Neuronal stem cell (in vitro differentiated cells): Measurements from ENCODE around the gene APMAP.

Experiments used
- DNase-seq: peaks from one replicate; pipeline ENCODE4 v3.0.0-alpha.2; 2013; ENCODE audit warnings: low spot score
- H2AFZ ChIP-seq: one replicate; pipeline ENCODE4 v1.6.1; 2013; ENCODE audit warnings: mild to moderate bottlenecking, low read length, inconsistent platforms
- H2AK5ac ChIP-seq: 2 replicates; pipeline ENCODE4 v1.6.1; 2013; ENCODE audit warnings: low read depth, mild to moderate bottlenecking, inconsistent platforms, low read length, moderate library complexity, mixed read lengths
- H2BK120ac ChIP-seq: 2 replicates; pipeline ENCODE4 v1.6.1; 2013; ENCODE audit warnings: low read depth, mild to moderate bottlenecking, inconsistent platforms, low read length, moderate library complexity, mixed read lengths
- H2BK12ac ChIP-seq: one replicate; pipeline ENCODE4 v1.6.1; 2013; ENCODE audit warnings: low read length, inconsistent platforms
- H2BK15ac ChIP-seq: 2 replicates; pipeline ENCODE4 v1.6.1; 2013; ENCODE audit warnings: mild to moderate bottlenecking, low read length, inconsistent platforms, mixed read lengths
- H2BK5ac ChIP-seq: one replicate; pipeline ENCODE4 v1.6.1; 2013; ENCODE audit warnings: inconsistent platforms, mild to moderate bottlenecking, low read length, moderate library complexity
- H3K14ac ChIP-seq: one replicate; pipeline ENCODE4 v1.6.1; 2013; ENCODE audit warnings: low read length, inconsistent platforms
- H3K18ac ChIP-seq: 2 replicates; pipeline ENCODE4 v1.6.1; 2013; ENCODE audit warnings: low read length, inconsistent platforms
- H3K23ac ChIP-seq: 2 replicates; pipeline ENCODE4 v1.6.1; 2013; ENCODE audit warnings: low read depth, mild to moderate bottlenecking, mixed read lengths, low read length, inconsistent platforms; ENCODE audit not compliant: poor library complexity
- H3K27ac ChIP-seq: replicated peaks from 3 replicates; pipeline ENCODE4 v1.5.1; 2013; ENCODE audit warnings: low read length, inconsistent platforms
- H3K27me3 ChIP-seq, 3 experiments: 2 replicates each; pipeline ENCODE4 v1.6.1; 2013; ENCODE audit warnings: low read length in 3 of 3, mild to moderate bottlenecking in 2 of 3, inconsistent platforms in 1 of 3, low read depth in 1 of 3, mixed read lengths in 1 of 3, moderate library complexity in 1 of 3; ENCODE audit not compliant: control insufficient read depth in 3 of 3, insufficient read depth in 3 of 3
- H3K36me3 ChIP-seq, 2 donors: replicated peaks in 1 of 2; 2 replicates each; pipeline ENCODE4 v1.6.1; 2013; ENCODE audit warnings: low read length in 2 of 2; ENCODE audit not compliant: control insufficient read depth in 2 of 2, insufficient read depth in 2 of 2
- H3K4ac ChIP-seq: 2 replicates; pipeline ENCODE4 v1.6.1; 2013; ENCODE audit warnings: inconsistent platforms, mild to moderate bottlenecking, low read length, moderate library complexity
- H3K4me1 ChIP-seq, 2 donors: 1 replicate in 1 of 2; 2 replicates in 1 of 2; pipeline ENCODE4 v1.6.1; 2013; ENCODE audit warnings: low read length in 2 of 2, low read depth in 1 of 2; ENCODE audit not compliant: control insufficient read depth in 2 of 2, insufficient read depth in 1 of 2
- H3K4me2 ChIP-seq: one replicate; pipeline ENCODE4 v1.6.1; 2013; ENCODE audit warnings: mild to moderate bottlenecking, low read length, inconsistent platforms; ENCODE audit not compliant: insufficient read depth, poor library complexity, severe bottlenecking
- H3K4me3 ChIP-seq, 2 donors: 2 replicates each; pipeline ENCODE4 v1.5.1; 2013; ENCODE audit warnings: low read length in 2 of 2, mild to moderate bottlenecking in 2 of 2, inconsistent platforms in 1 of 2, moderate library complexity in 1 of 2
- H3K79me1 ChIP-seq: one replicate; pipeline ENCODE4 v1.6.1; 2013; ENCODE audit warnings: low read depth, mild to moderate bottlenecking, inconsistent platforms, low read length, moderate library complexity
- H3K9ac ChIP-seq: one replicate; pipeline ENCODE4 v1.6.1; 2013; ENCODE audit warnings: mild to moderate bottlenecking, low read depth, low read length, inconsistent platforms; ENCODE audit not compliant: poor library complexity
- H3K9me3 ChIP-seq, 2 donors: replicated peaks in 1 of 2; 2 replicates each; pipeline versions ENCODE3 to v1.6.1; 2013; ENCODE audit warnings: low read length in 2 of 2, mild to moderate bottlenecking in 2 of 2, inconsistent platforms in 1 of 2, low read depth in 1 of 2, mixed read lengths in 1 of 2, moderate library complexity in 1 of 2; ENCODE audit not compliant: control insufficient read depth in 2 of 2, insufficient read depth in 1 of 2
- H4K8ac ChIP-seq: one replicate; pipeline ENCODE4 v1.6.1; 2013; ENCODE audit warnings: low read depth, mild to moderate bottlenecking, inconsistent platforms, low read length, moderate library complexity
- H4K91ac ChIP-seq: one replicate; pipeline ENCODE4 v1.6.1; 2013; ENCODE audit warnings: low read length, low read depth, mild to moderate bottlenecking, inconsistent platforms; ENCODE audit not compliant: poor library complexity
- WGBS, 2 donors: extraction: QIAGEN DNeasy Blood & Tissue Kit; methylation state at CpG; one replicate each; pipeline ENCODE4 v1.1.7; 2013; ENCODE audit warnings: missing lambda C conversion rate in 2 of 2, mixed read lengths in 1 of 2; ENCODE audit not compliant: insufficient read length in 2 of 2, insufficient replicate concordance in 1 of 2; ENCODE audit errors: extremely low coverage in 2 of 2; 5-methylcytosine and 5-hydroxymethylcytosine counted together

The APMAP gene

GRCh38 chr20:25039697-25040437 lies 47.3 kb upstream of the APMAP start:
- Histone ChIP-seq H3K9me3 (no peaks in the 10 kb centered on the region), H3K4me2 (no peak overlapping the region)
- DNase-seq = no peak

GRCh38 chr20:25038591-25039015 lies 46.1 kb upstream of the APMAP start:
- Histone ChIP-seq H3K14ac (no peak overlapping the region), H3K9ac (no peak overlapping the region), H3K79me1 (no peaks in the 10 kb centered on the region), H4K8ac (no peak overlapping the region), H3K27me3 (peaks cover 0 to 2% (median 2%) of the 10 kb centered on the region in 3 experiments), H2AFZ (no peak overlapping the region), H3K4me1 (peaks cover 2 to 14% of the 10 kb centered on the region in 2 donors), H3K4me3 (no peak overlapping the region), H2AK5ac (peak overlapping the region; percentile 20), H2BK15ac (peak overlapping the region; percentile 6), H2BK5ac (no peak overlapping the region), H3K36me3 (no peaks in the 10 kb centered on the region), H4K91ac (no peak overlapping the region), H2BK12ac (no peak overlapping the region), H3K4me2 (no peak overlapping the region), H3K4ac (no peak overlapping the region), H3K23ac (no peak overlapping the region), H3K27ac (no peak overlapping the region), H3K9me3 (no peaks in the 10 kb centered on the region), H2BK120ac (no peak overlapping the region), H3K18ac (peak overlapping the region; percentile 38)
- no peak for DNase-seq
- no CpG with 5 or more reads among the region's 6 CpGs for WGBS, 2 donors

More at GRCh38 chr20:25039697-25040437, 47.3 kb upstream of the APMAP start:
- Histone ChIP-seq H3K18ac (no peak overlapping the region), H4K91ac (no peak overlapping the region), H2BK5ac (no peak overlapping the region), H2BK120ac (no peak overlapping the region), H2BK12ac (no peak overlapping the region), H2AK5ac (no peak overlapping the region), H3K23ac (no peak overlapping the region), H3K4ac (no peak overlapping the region), H3K9ac (no peak overlapping the region), H2BK15ac (no peak overlapping the region), H2AFZ (peak overlapping the region; percentile 12), H3K79me1 (no peaks in the 10 kb centered on the region), H3K14ac (no peak overlapping the region), H3K4me3 (no peak overlapping the region), H3K36me3 (no peaks in the 10 kb centered on the region), H3K27me3 (peaks cover 0 to 13% (median 2%) of the 10 kb centered on the region in 3 experiments), H4K8ac (no peak overlapping the region), H3K4me1 (peaks cover 2 to 14% of the 10 kb centered on the region in 2 donors), H3K27ac (no peak overlapping the region)
- WGBS, 2 donors = no CpG with 5 or more reads among the region's 9 CpGs

GRCh38 chr20:25038103-25038410 lies 45.5 kb upstream of the APMAP start:
- H3K9me3 ChIP-seq = no peaks in the 10 kb centered on the region
- H3K27ac ChIP-seq = no peak overlapping the region
- peaks cover 0 to 2% (median 0%) of the 10 kb centered on the region in 3 experiments for H3K27me3 ChIP-seq
- no peak overlapping the region for H4K8ac ChIP-seq
- H3K18ac ChIP-seq = no peak overlapping the region
- H3K4me3 ChIP-seq = no peak overlapping the region
- H2AFZ ChIP-seq = no peak overlapping the region
- no peak overlapping the region for H2AK5ac ChIP-seq
- H2BK15ac ChIP-seq = no peak overlapping the region
- no peak overlapping the region for H3K23ac ChIP-seq
- H3K14ac ChIP-seq = no peak overlapping the region
- no peak overlapping the region for H3K4me2 ChIP-seq
- H3K36me3 ChIP-seq = no peaks in the 10 kb centered on the region
- H3K79me1 ChIP-seq = no peaks in the 10 kb centered on the region
- no peak for DNase-seq
- H3K4me1 ChIP-seq = peaks cover 5 to 16% of the 10 kb centered on the region in 2 donors
- no peak overlapping the region for H3K9ac ChIP-seq
- WGBS, 2 donors = no CpG with 5 or more reads among the region's 3 CpGs
- no peak overlapping the region for H3K4ac ChIP-seq
- no peak overlapping the region for H2BK12ac ChIP-seq
- H2BK120ac ChIP-seq = no peak overlapping the region
- no peak overlapping the region for H2BK5ac ChIP-seq
- H4K91ac ChIP-seq = no peak overlapping the region

- Histone ChIP-seq H2BK15ac (no peak overlapping the region), H4K8ac (no peak overlapping the region), H2BK12ac (no peak overlapping the region), H3K79me1 (no peaks in the 10 kb centered on the region), H3K4me3 (no peak overlapping the region), H2AFZ (no peak overlapping the region), H3K27me3 (peaks cover 0 to 2% (median 0%) of the 10 kb centered on the region in 3 experiments), H3K18ac (no peak overlapping the region), H3K4me2 (no peak overlapping the region), H3K36me3 (no peaks in the 10 kb centered on the region), H2BK120ac (no peak overlapping the region), H3K14ac (no peak overlapping the region), H2BK5ac (no peak overlapping the region), H2AK5ac (no peak overlapping the region), H3K9ac (no peak overlapping the region), H4K91ac (no peak overlapping the region), H3K23ac (no peak overlapping the region), H3K4me1 (peaks cover 6 to 19% of the 10 kb centered on the region in 2 donors), H3K9me3 (no peaks in the 10 kb centered on the region), H3K27ac (no peak overlapping the region), H3K4ac (no peak overlapping the region)
- no CpG with 5 or more reads among the region's 15 CpGs for WGBS, 2 donors
- DNase-seq = no peak
Measured at GRCh38 chr20:25037288-25038102, 44.9 kb upstream of the APMAP start.
